ENCODE measurements around the gene CTNNA3.

CTNNA3 gene

DNA sequence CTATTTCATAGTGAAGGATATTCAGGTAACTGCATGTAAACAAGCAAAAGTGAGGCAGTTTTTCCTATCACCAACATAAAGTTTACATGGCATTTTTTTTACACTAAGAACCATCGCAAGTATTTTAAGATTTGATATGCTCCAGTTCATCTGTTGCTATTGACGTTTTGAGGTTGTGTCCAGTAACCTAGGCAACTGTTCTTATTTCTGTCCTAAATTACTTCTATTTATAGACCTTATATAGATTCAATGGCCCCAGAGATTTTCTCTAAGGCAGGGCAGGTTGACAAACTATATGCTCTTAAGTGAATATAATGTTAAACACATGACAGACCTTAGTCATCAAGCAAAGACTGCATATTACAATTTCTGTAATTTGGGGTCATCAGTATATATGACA is 1600.4 kb downstream of the CTNNA3 start:
- in situ Hi-C loops (cut with MboI; ENCODE audit: low sequenced_read_pairs, unreplicated experiment), result no loop called here
- no peak for TF ChIP-seq CTCF (IDR thresholded peaks at IDR 0.05; ENCODE audit: borderline replicate concordance, control extremely low read depth, extremely low read depth, insufficient read depth, missing control alignments)
- no peak for DNase-seq (ENCODE audit: low spot score)

DNA sequence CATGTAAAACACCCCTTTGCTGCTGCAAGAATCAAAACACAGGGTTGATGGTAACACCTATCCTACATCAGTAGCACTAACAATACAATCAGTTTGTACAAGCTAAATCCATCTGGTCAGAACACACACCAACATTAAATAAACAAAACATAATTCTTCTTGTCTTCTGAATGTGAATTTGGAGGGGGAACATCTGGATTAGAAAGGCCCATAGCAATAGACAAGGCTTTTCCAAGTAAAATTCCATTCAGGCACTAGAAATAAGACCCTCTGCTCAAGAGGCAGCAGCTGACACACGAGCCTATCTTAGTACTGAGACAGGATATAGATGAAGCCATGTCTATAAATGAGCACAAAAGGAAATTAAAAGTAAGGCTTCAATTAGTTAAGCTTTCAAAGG is 1610.1 kb downstream of the CTNNA3 start:
- DNase-seq (ENCODE audit: low spot score), result no peak
- no peak for TF ChIP-seq CTCF (IDR thresholded peaks at IDR 0.05; ENCODE audit: borderline replicate concordance, control extremely low read depth, extremely low read depth, insufficient read depth, missing control alignments)
- in situ Hi-C loops (cut with MboI; ENCODE audit: low sequenced_read_pairs, unreplicated experiment), result no loop called here

- no peak for DNase-seq (ENCODE audit: low spot score)
- TF ChIP-seq CTCF (IDR thresholded peaks at IDR 0.05; ENCODE audit: borderline replicate concordance, control extremely low read depth, extremely low read depth, insufficient read depth, missing control alignments), result no peak
- in situ Hi-C loops (cut with MboI; ENCODE audit: low sequenced_read_pairs, unreplicated experiment), result no loop called here
Measured at GRCh38 chr10:66071907-66072306, 1624.1 kb downstream of the CTNNA3 start.

DNA sequence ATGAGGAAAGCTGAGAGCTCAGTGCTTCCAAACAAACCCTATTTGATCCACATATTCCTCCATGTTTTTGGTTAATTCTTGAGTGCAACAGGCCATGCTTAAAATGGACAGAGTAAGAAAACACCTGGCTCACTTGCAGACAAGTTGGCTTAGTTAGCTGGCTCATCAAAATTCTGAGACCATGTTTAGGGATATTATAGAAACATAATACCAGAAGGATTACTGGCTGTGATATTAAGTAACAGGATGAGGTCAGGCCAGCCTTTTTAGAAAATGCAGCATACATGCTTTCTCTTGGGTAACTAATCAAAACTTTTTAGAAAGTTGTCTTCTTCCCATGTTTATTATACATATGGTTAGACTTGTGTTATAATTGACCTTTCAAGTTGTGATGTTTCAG is 1637.4 kb downstream of the CTNNA3 start:
- no peak for DNase-seq (ENCODE audit: low spot score)
- in situ Hi-C loops (cut with MboI; ENCODE audit: low sequenced_read_pairs, unreplicated experiment), result no loop called here
- no peak for TF ChIP-seq CTCF (IDR thresholded peaks at IDR 0.05; ENCODE audit: borderline replicate concordance, control extremely low read depth, extremely low read depth, insufficient read depth, missing control alignments)

- no peak for TF ChIP-seq CTCF (IDR thresholded peaks at IDR 0.05; ENCODE audit: borderline replicate concordance, control extremely low read depth, extremely low read depth, insufficient read depth, missing control alignments)
- in situ Hi-C loops (cut with MboI; ENCODE audit: low sequenced_read_pairs, unreplicated experiment), result no loop called here
- DNase-seq (ENCODE audit: low spot score), result no peak
Measured at GRCh38 chr10:66049335-66049734, 1646.7 kb downstream of the CTNNA3 start.

DNA sequence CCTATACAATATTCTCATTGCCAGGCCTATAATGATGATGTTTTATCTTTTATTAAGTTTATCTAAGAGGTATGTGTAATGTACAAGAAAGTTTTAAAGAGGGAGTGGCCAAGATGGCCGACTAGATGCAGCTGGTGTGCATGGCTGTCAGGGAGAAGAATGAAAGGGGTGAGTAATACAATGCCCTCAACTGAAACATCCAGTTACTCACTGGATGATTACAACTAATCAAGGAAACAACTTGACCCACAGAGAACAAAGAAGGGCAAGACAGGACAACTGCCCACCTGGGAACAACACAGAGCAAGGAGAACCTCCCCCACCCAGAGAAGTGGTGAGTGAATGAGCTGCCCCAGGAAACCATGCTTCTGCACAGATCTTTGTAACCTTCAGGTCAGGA is 1650.1 kb downstream of the CTNNA3 start:
- no peak for TF ChIP-seq CTCF (IDR thresholded peaks at IDR 0.05; ENCODE audit: borderline replicate concordance, control extremely low read depth, extremely low read depth, insufficient read depth, missing control alignments)
- in situ Hi-C loops (cut with MboI; ENCODE audit: low sequenced_read_pairs, unreplicated experiment), result no loop called here
- no peak for DNase-seq (ENCODE audit: low spot score)

GRCh38 chr10:66041771-66042170 is 1654.2 kb downstream of the CTNNA3 start:
- in situ Hi-C loops (cut with MboI; ENCODE audit: low sequenced_read_pairs, unreplicated experiment), result no loop called here
- no peak for TF ChIP-seq CTCF (IDR thresholded peaks at IDR 0.05; ENCODE audit: borderline replicate concordance, control extremely low read depth, extremely low read depth, insufficient read depth, missing control alignments)
- no peak for DNase-seq (ENCODE audit: low spot score)

Data from GM13976 (cell line).